ENCODE results near the gene PTGIS.

PTGIS gene

GRCh38 chr20:49595346-49595745, 27.4 kb upstream of the PTGIS start:
- DNase-seq, result no peak

- peak; percentile 33 for DNase-seq
Measured at GRCh38 chr20:49594931-49595315, 27.0 kb upstream of the PTGIS start.

- peak; percentile 76 for DNase-seq
Measured at GRCh38 chr20:49594143-49594930, 26.4 kb upstream of the PTGIS start.

- no peak for DNase-seq
Measured at GRCh38 chr20:49593466-49594142, 25.7 kb upstream of the PTGIS start.

GRCh38 chr20:49592120-49592519, 24.2 kb upstream of the PTGIS start:
- no peak for DNase-seq

GRCh38 chr20:49591217-49591865, 23.4 kb upstream of the PTGIS start:
- DNase-seq, result no peak

GRCh38 chr20:49590163-49591017, 22.5 kb upstream of the PTGIS start:
- no peak for DNase-seq

- no peak for DNase-seq
Measured at GRCh38 chr20:49589747-49590146, 21.8 kb upstream of the PTGIS start.

- DNase-seq, result no peak
Measured at GRCh38 chr20:49587111-49587570, 19.2 kb upstream of the PTGIS start.

GRCh38 chr20:49585585-49586245, 17.8 kb upstream of the PTGIS start:
- DNase-seq, result no peak

- peak; percentile 69 for DNase-seq
Measured at GRCh38 chr20:49584418-49585382, 16.8 kb upstream of the PTGIS start.

- DNase-seq, result peak; percentile 96
Measured at GRCh38 chr20:49583669-49584417, 15.9 kb upstream of the PTGIS start.

GRCh38 chr20:49583343-49583668, 15.4 kb upstream of the PTGIS start:
- no peak for DNase-seq

- peak; percentile 20 for DNase-seq
Measured at GRCh38 chr20:49582413-49583334, 14.7 kb upstream of the PTGIS start.

GRCh38 chr20:49581482-49581881, 13.5 kb upstream of the PTGIS start:
- DNase-seq, result no peak

GRCh38 chr20:49580813-49581174, 12.9 kb upstream of the PTGIS start:
- no peak for DNase-seq

GRCh38 chr20:49579874-49580812, 12.2 kb upstream of the PTGIS start:
- DNase-seq, result no peak

- DNase-seq, result no peak
Measured at GRCh38 chr20:49579195-49579594, 11.3 kb upstream of the PTGIS start.

Data from NCI-H2171 treated with DMSO at 0.1 percent for 48 hours (cell line).